ENCODE results near the gene EID2B.

The EID2B gene

DNA sequence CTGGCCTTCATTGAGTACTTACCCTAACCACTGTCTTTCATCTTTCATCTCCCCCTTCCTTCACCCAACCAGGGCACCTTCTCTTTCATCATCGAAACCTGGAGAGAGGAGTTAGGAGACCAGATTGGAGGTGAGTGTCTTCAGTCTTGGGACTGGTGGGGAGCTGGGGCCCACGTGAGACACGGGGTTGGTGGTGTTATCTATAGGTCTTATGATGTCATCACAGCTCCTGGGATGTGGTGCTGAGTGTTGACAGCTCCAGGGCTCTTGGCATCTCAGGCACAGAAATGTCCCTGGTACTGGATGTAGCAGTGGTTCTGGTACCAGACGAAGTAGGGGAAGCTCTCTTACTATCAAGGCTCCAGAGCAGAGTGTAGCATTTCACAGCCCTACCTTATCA, 32.1 kb downstream of the EID2B start:
- no peak for DNase-seq (ENCODE audit: low read depth in 1 of 2, low spot score in 1 of 2)

DNA sequence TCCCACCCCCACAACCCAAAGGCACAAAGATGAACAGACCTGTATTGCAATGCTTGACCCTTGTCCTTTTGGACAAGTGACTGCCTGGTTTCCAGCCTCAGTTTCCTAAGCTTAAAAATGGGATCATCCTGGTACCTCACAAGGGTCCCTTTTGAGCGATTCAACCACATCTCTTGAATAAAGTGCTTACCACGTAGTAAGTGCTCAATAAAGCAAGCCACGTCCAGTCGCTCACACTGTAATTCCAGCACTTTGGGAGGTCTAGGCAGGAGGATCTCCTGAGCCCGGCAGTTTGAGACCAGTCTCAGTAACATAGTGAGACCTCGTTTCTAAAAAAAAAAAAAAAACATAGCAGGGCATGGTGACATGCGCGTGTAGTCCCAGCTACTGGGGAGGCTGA, 32.7 kb downstream of the EID2B start:
- no peak for DNase-seq (ENCODE audit: low read depth in 1 of 2, low spot score in 1 of 2)

DNA sequence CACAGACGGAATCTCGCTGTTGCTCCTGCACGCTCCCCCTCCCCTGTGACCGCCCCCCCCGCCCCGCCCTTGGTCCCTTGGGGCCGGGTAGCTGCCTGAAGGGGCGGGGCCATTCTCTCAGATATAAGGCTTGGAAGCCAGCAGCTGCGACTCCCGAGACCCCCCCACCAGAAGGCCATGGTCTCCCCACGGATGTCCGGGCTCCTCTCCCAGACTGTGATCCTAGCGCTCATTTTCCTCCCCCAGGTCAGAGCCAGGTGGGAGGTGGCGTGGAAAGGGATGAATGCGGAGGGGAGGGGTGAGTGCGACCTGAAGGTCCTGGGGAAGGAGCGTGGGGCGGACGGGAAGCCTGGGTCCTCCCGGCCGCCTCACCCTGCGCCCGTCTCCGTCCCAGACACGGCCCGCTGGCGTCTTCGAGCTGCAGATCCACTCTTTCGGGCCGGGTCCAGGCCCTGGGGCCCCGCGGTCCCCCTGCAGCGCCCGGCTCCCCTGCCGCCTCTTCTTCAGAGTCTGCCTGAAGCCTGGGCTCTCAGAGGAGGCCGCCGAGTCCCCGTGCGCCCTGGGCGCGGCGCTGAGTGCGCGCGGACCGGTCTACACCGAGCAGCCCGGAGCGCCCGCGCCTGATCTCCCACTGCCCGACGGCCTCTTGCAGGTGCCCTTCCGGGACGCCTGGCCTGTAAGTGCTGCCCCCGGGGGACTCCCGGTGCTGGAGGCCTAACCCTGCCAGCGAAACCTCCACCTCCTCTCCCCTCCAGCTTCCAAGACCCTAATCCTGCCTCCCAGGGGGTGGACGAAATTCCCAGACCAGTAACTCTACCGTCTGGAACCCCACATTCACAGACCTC, 33.6 kb downstream of the EID2B start, which contains the start of gene DLL3:
DLL3 (plus strand) TSS at position 150 of the 845 bp plus-strand sequence; CDS start at position 178, 28 bp downstream.
- no peak for DNase-seq (ENCODE audit: low read depth in 1 of 2, low spot score in 1 of 2)

DNA sequence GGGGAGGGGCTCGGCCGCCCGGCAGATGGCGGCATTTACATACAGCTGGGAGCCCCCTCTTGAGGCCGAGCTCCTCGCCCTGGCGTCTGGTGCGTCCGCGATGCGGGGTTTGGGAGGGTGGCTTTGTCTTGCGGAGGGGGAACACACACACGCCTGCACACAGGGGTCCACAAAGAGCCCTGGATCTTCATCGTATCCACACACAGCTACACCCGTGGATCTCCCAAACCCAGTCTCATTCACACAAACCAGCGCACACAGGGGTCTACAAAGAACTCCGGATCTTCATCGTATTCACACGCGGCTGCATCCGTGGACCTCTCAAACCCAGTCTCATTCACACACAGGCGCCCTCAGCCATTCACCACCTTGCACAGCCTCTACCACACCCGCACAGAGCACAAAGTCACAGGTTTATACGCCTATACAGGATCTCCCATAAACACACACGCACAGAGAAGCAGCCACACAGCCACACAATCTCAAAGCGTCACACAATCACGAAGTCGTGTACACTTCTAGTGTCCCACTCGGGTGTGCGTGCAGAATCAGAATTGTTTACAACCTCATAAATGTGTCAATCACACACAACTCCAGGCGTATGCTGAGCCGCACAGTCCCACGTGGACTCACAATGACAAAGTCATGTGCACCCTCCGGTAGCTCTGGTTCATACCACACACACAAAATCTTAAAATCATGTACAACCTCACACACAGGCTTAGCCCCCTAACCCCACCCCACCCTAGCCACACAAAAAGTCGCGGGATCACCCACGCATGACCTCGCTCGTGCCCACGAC, 34.5 kb downstream of the EID2B start:
- no peak for DNase-seq (ENCODE audit: low read depth in 1 of 2, low spot score in 1 of 2)

DNA sequence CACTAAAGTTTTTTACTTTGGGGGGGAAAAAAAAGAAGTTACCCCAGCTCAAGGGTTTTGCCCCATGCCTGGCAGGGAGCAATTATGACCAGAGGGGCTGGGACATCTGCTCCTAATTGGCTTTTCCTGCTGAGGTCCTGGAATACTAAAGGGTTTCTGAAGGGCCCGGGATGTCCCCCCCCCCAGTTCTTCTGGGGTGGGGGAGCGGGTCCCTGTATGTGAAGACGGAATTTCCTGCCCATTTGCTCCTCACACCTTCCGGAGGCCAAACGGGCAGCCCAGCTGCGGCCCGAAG, 35.0 kb downstream of the EID2B start:
- no peak for DNase-seq (ENCODE audit: low read depth in 1 of 2, low spot score in 1 of 2)

DNA sequence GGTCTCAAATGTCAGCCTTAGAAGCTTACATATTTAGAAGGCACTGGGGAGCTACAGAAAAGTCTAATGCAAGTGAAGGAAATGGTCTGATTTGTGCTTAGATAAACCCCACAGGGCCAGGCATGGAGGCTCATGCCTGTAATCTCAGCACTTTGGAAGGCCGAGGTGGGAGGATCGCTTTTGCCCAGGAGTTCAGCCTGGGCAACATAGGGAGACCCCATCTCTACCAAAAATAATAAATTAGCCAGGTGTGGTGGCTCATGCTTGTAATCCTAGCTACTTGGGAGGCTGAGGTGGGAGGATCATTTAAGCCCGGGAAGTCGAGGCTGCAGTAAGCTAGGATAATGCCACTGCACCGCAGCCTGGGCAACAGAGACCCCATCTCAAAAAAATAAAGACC, 36.6 kb downstream of the EID2B start:
- no peak for DNase-seq (ENCODE audit: low read depth in 1 of 2, low spot score in 1 of 2)

DNA sequence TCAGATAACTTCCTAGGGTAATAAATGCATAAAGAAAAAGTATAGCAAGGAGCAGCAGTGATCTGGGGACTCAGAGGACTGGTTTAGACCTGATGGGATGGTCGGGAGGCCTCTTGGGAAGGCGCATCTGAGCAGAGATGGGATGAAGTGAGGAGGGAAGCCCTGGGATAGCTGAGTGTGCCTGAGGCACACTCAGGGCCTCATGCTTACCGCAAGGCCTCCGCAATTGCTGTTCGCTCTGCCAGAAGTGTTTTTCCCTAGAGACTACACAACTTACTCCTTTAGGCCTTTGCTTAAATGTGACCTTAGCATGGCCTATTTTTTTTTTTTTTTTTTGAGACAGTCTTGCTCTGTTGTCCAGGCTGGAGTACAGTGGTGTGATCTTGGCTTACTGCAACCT, 38.0 kb downstream of the EID2B start:
- no peak for DNase-seq (ENCODE audit: low read depth in 1 of 2, low spot score in 1 of 2)

DNA sequence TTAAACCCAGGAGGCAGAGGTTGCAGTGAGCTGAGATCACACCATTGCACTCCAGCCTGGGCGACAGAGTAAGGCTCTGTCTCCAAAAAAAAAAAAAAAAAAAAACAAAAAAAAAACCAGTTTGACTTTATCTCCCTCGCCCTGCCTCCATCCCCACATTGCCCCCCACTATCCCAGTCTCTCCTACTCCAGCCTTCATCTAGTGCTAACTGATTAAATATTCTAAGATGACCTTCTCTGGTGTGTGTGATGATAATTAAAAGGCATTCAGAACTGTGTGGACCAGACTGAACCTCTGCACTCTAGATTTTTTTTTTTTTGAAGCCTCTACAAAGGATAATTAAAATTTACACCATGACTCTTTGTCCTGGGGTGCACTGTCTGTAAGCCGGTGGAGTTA, 39.9 kb downstream of the EID2B start:
- no peak for DNase-seq (ENCODE audit: low read depth in 1 of 2, low spot score in 1 of 2)

DNA sequence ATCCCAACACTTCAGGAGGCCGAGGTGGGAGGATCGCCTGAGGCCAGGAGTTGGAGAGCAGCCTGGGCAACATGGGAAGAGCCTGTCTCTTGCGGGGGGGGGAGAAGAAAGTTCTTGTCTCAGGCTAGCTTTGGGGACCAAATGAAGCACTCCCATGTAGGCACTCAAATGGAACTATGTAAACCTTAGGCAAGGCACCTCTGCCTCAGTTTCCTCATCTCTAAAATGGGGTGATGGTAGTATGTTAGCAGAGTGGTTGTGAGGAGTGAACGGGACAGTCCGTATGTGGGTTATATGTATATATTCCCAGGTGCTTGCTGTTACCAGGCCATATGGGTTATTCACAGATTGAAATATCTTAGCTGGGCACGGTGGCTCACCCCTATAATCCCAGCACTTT, 40.4 kb downstream of the EID2B start:
- no peak for DNase-seq (ENCODE audit: low read depth in 1 of 2, low spot score in 1 of 2)

DNA sequence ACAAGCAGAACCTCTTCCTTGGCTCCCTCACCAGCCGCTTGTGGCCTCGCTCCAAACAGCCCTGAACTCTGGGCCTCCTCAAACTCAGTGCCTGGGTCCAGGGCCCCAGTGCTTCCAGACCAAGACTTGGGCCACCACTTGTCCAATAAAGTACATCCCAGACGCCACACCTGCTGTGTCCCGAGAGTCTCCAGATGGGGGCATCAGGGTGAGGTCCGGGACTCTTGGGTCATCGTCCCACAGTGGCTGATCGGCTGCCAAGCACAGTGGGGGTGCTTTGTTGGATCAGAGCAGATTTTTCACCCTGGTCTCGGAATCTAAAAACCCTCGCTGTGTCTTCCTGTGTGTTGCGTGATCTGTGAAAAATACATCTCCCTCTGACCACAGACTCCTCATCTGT, 42.9 kb downstream of the EID2B start:
- no peak for DNase-seq (ENCODE audit: low read depth in 1 of 2, low spot score in 1 of 2)

DNA sequence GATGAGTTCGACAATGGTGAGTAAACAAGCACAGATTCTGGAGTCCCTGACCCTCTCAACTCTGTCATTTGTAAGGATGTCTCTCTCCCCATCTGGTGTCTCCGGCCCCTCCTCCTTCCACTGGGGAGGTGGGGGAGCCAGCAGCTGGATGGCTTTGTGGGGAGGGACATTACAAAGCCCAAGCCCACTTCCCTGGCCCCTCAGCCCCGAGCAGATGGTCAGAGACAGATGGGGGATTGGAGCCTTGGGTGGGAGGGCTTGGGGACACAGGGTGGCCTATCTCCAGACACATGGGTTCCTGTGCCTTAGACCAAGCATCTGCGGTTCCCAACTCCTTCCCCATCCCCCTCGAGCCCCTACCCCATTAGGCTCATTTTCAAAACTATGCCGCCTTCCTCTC, 49.5 kb downstream of the EID2B start:
- no peak for DNase-seq (ENCODE audit: low read depth in 1 of 2, low spot score in 1 of 2)

DNA sequence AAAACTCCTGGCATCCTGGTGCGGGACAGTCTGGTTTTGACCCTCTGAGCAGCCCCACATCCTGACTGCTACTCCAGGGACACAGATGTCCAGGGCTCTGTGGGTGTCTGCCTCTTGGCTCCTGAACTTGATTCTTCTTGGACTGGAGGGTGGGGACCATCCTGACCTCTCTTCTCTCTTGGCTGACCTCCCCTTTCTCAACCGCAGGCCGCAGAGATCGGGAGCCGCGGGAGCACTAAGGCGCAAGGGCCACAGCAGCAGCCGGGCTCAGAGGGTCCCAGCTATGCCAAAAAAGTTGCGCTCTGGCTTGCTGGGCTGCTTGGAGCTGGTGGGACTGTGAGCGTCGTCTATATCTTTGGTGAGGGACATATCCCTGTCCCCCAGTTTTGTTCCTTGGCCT, 51.0 kb downstream of the EID2B start:
- no peak for DNase-seq (ENCODE audit: low read depth in 1 of 2, low spot score in 1 of 2)

DNA sequence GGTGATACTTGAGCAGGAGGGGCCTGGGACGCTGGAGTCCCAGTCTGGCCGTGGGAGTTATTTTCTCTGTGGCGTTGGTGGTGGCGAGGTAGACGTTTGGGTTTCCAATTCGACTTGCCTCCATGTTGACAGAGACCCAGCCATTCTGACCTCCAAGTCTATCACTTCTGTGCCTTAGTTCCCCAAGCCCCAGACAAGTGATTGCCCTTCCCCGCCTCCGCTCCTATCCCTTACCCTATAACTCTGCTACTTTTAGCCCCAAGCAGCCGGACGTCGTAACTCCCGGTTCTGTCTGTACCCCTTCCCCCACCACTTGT, 51.5 kb downstream of the EID2B start:
- DNase-seq (ENCODE audit: low read depth in 1 of 2, low spot score in 1 of 2), result no peak
